Posterior cingulate gyrus (tissue), 11 donors: Measurements from ENCODE around the gene MORN1.

Source experiments
- DNase-seq, 10 donors: peaks; one replicate each; pipeline versions ENCODE4 v3.0.0 to v3.0.0-alpha.2; 2020 to 2021; ENCODE audit warnings: mixed read lengths in 3 of 10
- intact Hi-C: fragments of 100-400 bp; cut with DNase I; formaldehyde crosslinking; loops from one replicate; pipeline ENCODE4 v1.15.1; 2023

Gene MORN1

DNA sequence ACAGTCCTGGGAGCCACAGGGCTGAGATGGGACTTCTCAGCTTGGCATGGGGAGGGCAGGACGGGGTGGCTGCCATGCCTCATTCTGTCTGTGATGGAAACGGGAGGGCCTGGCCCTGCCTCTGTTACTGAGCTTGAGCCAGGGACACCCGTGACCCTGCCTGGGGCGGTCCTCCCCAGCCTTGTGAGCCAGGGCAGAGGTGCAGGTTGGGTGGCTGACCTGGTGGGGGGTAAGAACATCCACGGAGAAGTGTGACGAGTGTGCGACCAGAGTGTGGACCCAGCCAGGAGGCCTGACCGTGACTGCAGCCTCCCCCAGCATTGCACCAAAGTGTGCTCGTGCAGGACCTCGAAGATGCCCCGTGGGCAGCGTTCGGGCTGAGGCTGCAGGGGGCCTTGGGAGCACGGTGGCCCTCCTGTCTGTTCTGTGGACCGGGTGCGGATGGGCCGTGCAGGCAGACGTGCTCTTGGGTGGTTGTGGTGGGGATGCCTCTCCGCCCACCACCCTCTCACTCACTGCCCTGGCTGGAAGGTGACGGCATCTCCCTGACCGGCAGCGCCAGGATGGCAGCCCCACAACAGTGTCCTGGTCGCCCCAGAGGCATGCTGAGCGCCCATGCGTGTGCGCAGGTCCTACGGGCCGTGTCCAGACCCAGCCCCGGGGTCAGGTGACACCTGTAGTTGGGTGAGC is 117.8 kb downstream of the MORN1 start:
- DNase-seq, result no peak
- intact Hi-C loops, result no loop called here

- DNase-seq, result no peak
- intact Hi-C loops, result no loop called here
These were observed 118.5 kb downstream of the MORN1 start for GRCh38 chr1:2272686-2273400.

GRCh38 chr1:2271841-2272655 is 119.3 kb downstream of the MORN1 start:
- intact Hi-C loops, result no loop called here
- DNase-seq, result no peak
